H9 (cell line): ENCODE measurements around the gene HS6ST2. TPM values are rescaled to one million over a fixed set of nuclear protein-coding genes. Genes with fewer than 3 reads are reported as not detected.

ENCODE experiments used
- DNase-seq: peaks from one replicate; pipeline ENCODE4 v3.0.0-alpha.2; 2017
- H2AFZ ChIP-seq: one replicate; pipeline ENCODE4 v1.6.1; 2013; ENCODE audit warnings: mild to moderate bottlenecking, low read length, control low read depth, moderate library complexity
- H2AK5ac ChIP-seq: 2 replicates; pipeline ENCODE4 v1.6.1; 2013; ENCODE audit warnings: low read length, control low read depth, mixed read lengths; ENCODE audit not compliant: insufficient read length
- H2BK120ac ChIP-seq: one replicate; pipeline ENCODE4 v1.6.1; 2013; ENCODE audit warnings: low read depth, mild to moderate bottlenecking, low read length, control low read depth, inconsistent platforms; ENCODE audit not compliant: poor library complexity, severe bottlenecking
- H2BK12ac ChIP-seq: 2 replicates; pipeline ENCODE4 v1.6.1; 2013; ENCODE audit warnings: low read length, control low read depth, mixed read lengths, low read depth; ENCODE audit not compliant: insufficient read length
- H2BK15ac ChIP-seq: 2 replicates; pipeline ENCODE4 v1.6.1; 2013; ENCODE audit warnings: low read depth, low read length, control low read depth
- H2BK20ac ChIP-seq: one replicate; pipeline ENCODE4 v1.6.1; 2013; ENCODE audit warnings: low read depth, mild to moderate bottlenecking, low read length, control low read depth, inconsistent platforms; ENCODE audit not compliant: poor library complexity, severe bottlenecking
- H2BK5ac ChIP-seq: 2 replicates; pipeline ENCODE4 v1.6.1; 2013; ENCODE audit warnings: low read length, control low read depth, mixed read lengths; ENCODE audit not compliant: insufficient read length
- H3K14ac ChIP-seq: 2 replicates; pipeline ENCODE4 v1.6.1; 2013; ENCODE audit warnings: low read length, control low read depth; ENCODE audit not compliant: insufficient read depth
- H3K18ac ChIP-seq: 2 replicates; pipeline ENCODE4 v1.6.1; 2013; ENCODE audit warnings: low read depth, mild to moderate bottlenecking, mixed read lengths, low read length, control low read depth; ENCODE audit not compliant: insufficient read length
- H3K23ac ChIP-seq: 2 replicates; pipeline ENCODE4 v1.6.1; 2013; ENCODE audit warnings: low read length, control low read depth, mixed read lengths, low read depth; ENCODE audit not compliant: insufficient read length
- H3K23me2 ChIP-seq: 2 replicates; pipeline ENCODE4 v1.6.1; 2013; ENCODE audit warnings: low read depth, mild to moderate bottlenecking, mixed read lengths, low read length, control low read depth; ENCODE audit not compliant: insufficient read length, poor library complexity, severe bottlenecking
- H3K27ac ChIP-seq: 2 replicates; pipeline ENCODE4 v1.5.1; 2013; ENCODE audit warnings: low read length, control low read depth, mixed read lengths, low read depth; ENCODE audit not compliant: insufficient read length
- H3K27me3 ChIP-seq: 2 replicates; pipeline ENCODE4 v1.6.1; 2013; ENCODE audit warnings: low read length, control low read depth, inconsistent platforms; ENCODE audit not compliant: insufficient read depth
- H3K4ac ChIP-seq: 2 replicates; pipeline ENCODE4 v1.6.1; 2013; ENCODE audit warnings: low read depth, mild to moderate bottlenecking, control low read depth, inconsistent platforms, low read length, moderate library complexity
- H3K4me1 ChIP-seq: 2 replicates; pipeline ENCODE4 v1.6.1; 2013; ENCODE audit warnings: low read length, control low read depth, inconsistent platforms; ENCODE audit not compliant: insufficient read depth
- H3K4me2 ChIP-seq: 2 replicates; pipeline ENCODE4 v1.6.1; 2013; ENCODE audit warnings: low read length, control low read depth, mixed read lengths; ENCODE audit not compliant: insufficient read length, insufficient read depth
- H3K56ac ChIP-seq: 2 replicates; pipeline ENCODE4 v1.6.1; 2013; ENCODE audit warnings: low read depth, mild to moderate bottlenecking, mixed read lengths, low read length, control low read depth; ENCODE audit not compliant: insufficient read length
- H3K79me1 ChIP-seq: 2 replicates; pipeline ENCODE4 v1.6.1; 2013; ENCODE audit warnings: low read depth, mild to moderate bottlenecking, moderate library complexity, low read length, control low read depth, inconsistent platforms; ENCODE audit not compliant: insufficient read depth, poor library complexity, severe bottlenecking
- H3K79me2 ChIP-seq: 2 replicates; pipeline ENCODE4 v1.6.1; 2013; ENCODE audit warnings: low read length, control low read depth, inconsistent platforms; ENCODE audit not compliant: insufficient read depth
- H3K9ac ChIP-seq: 2 replicates; pipeline ENCODE4 v1.6.1; 2013; ENCODE audit warnings: low read length, control low read depth, mixed read lengths; ENCODE audit not compliant: insufficient read length; ENCODE audit errors: extremely low read depth
- H3K9me3 ChIP-seq: one replicate; pipeline ENCODE4 v1.6.1; 2013; ENCODE audit warnings: low read depth, low read length, inconsistent platforms; ENCODE audit not compliant: control insufficient read depth
- H3T11ph ChIP-seq: one replicate; pipeline ENCODE4 v1.6.1; 2013; ENCODE audit warnings: mild to moderate bottlenecking, low read length, control low read depth, inconsistent platforms
- H4K20me1 ChIP-seq: one replicate; pipeline ENCODE4 v1.6.1; 2013; ENCODE audit not compliant: control insufficient read depth, insufficient read length, insufficient read depth
- H4K5ac ChIP-seq: 2 replicates; pipeline ENCODE4 v1.6.1; 2013; ENCODE audit warnings: low read depth, mild to moderate bottlenecking, mixed read lengths, low read length, control low read depth; ENCODE audit not compliant: insufficient read length
- H4K8ac ChIP-seq: replicated peaks from 2 replicates; pipeline ENCODE4 v1.6.1; 2013; ENCODE audit warnings: low read length, control low read depth, mixed read lengths, low read depth; ENCODE audit not compliant: insufficient read length
- H4K91ac ChIP-seq: 2 replicates; pipeline ENCODE4 v1.6.1; 2013; ENCODE audit warnings: low read depth, mild to moderate bottlenecking, moderate library complexity, mixed read lengths, low read length, control low read depth; ENCODE audit not compliant: insufficient read length
- H3K27ac Mint-ChIP-seq, 3 experiments: 2 replicates in 2 of 3; 3 replicates in 1 of 3; pipeline ENCODE4 v1.8.0; 2020 to 2021; ENCODE audit warnings: mixed read lengths in 3 of 3, mild to moderate bottlenecking in 1 of 3, moderate library complexity in 1 of 3
- H3K27me3 Mint-ChIP-seq: 2 replicates; pipeline ENCODE4 v1.8.0; 2021; ENCODE audit warnings: low read depth, mild to moderate bottlenecking, moderate library complexity, mixed read lengths
- H3K36me3 Mint-ChIP-seq, 3 experiments: 2 replicates in 2 of 3; 3 replicates in 1 of 3; pipeline ENCODE4 v1.8.0; 2020 to 2021; ENCODE audit warnings: low read depth in 3 of 3, mixed read lengths in 3 of 3; ENCODE audit not compliant: insufficient read depth in 1 of 3
- H3K4me1 Mint-ChIP-seq, 2 experiments: 2 replicates each; pipeline ENCODE4 v1.8.0; 2020; ENCODE audit warnings: mixed read lengths in 2 of 2
- H3K4me3 Mint-ChIP-seq, 2 experiments: 2 replicates in 1 of 2; 3 replicates in 1 of 2; pipeline ENCODE4 v1.8.0; 2020 to 2021; ENCODE audit warnings: mild to moderate bottlenecking in 2 of 2, mixed read lengths in 2 of 2, moderate library complexity in 1 of 2
- H3K9me3 Mint-ChIP-seq, 2 experiments: 2 replicates in 1 of 2; 3 replicates in 1 of 2; pipeline ENCODE4 v1.8.0; 2020; ENCODE audit warnings: mild to moderate bottlenecking in 2 of 2, mixed read lengths in 2 of 2, moderate library complexity in 1 of 2
- CTCF ChIP-seq: fragments of 200-600 bp; sonication (generic); conservative IDR thresholded peaks from 3 replicates; pipeline ENCODE4 v1.8.0; 2021; ENCODE audit warnings: antibody characterized with exemption, mild to moderate bottlenecking
- WGBS: extraction: QIAGEN DNeasy Blood & Tissue Kit; methylation state at CpG from one replicate; pipeline ENCODE4 v1.1.7; 2013; ENCODE audit warnings: missing lambda C conversion rate, low lambda C conversion rate, mixed read lengths; ENCODE audit not compliant: insufficient read length; ENCODE audit errors: extremely low coverage; 5-methylcytosine and 5-hydroxymethylcytosine counted together
- total RNA-seq: library from RNA; stranded (reverse); gene quantifications from 2 replicates; pipeline ENCODE4 v1.2.1, GENCODE V29; 2021

The HS6ST2 gene
- total RNA-seq, 1 experiment from 2014 or later, result 4.8 TPM

- H4K91ac ChIP-seq, result no peak overlapping the region
- no peak overlapping the region for H2BK120ac ChIP-seq
- H3K18ac ChIP-seq, result no peak overlapping the region
- Mint-ChIP-seq H3K27ac (no peak overlapping the region), H3K4me3 (no peak overlapping the region), H3K9me3 (no peaks in the 10 kb centered on the region; a peak in 1 of 5 replicates), H3K4me1 (peaks cover 3 to 10% of the 10 kb centered on the region in 2 experiments; a peak in 3 of 4 replicates), H3K36me3 (no peaks in the 10 kb centered on the region), H3K27me3 (no peaks in the 10 kb centered on the region)
- H3K23ac ChIP-seq, result no peak overlapping the region
- no peak for DNase-seq
- no peak for TF ChIP-seq CTCF
- no peaks in the 10 kb centered on the region for H4K20me1 ChIP-seq
- no peaks in the 10 kb centered on the region for H3K79me2 ChIP-seq
- no peaks in the 10 kb centered on the region for H3K23me2 ChIP-seq
- no peak overlapping the region for H3K4ac ChIP-seq
- no peak overlapping the region for H3K27ac ChIP-seq
- no peak overlapping the region for H2BK15ac ChIP-seq
- H4K5ac ChIP-seq, result no peak overlapping the region
- no peak overlapping the region for H2BK5ac ChIP-seq
- no peaks in the 10 kb centered on the region for H3K4me1 ChIP-seq
- no CpG with 5 or more reads among the region's 3 CpGs for WGBS
- H3K79me1 ChIP-seq, result no peaks in the 10 kb centered on the region
- H2BK12ac ChIP-seq, result no peak overlapping the region
- H2AFZ ChIP-seq, result no peak overlapping the region
- no peak overlapping the region for H3K14ac ChIP-seq
- no peak overlapping the region for H3K4me2 ChIP-seq
- H3K9me3 ChIP-seq, result no peaks in the 10 kb centered on the region
- no peak overlapping the region for H4K8ac ChIP-seq
- no peaks in the 10 kb centered on the region for H3K27me3 ChIP-seq
- no peak overlapping the region for H3T11ph ChIP-seq
- no peak overlapping the region for H3K9ac ChIP-seq
- no peak overlapping the region for H2AK5ac ChIP-seq
- H2BK20ac ChIP-seq, result no peak overlapping the region
- H3K56ac ChIP-seq, result no peak overlapping the region
These were observed 366.6 kb downstream of the HS6ST2 start for GRCh38 chrX:132591719-132592275.
